ENCODE data around the gene SPPL3.

The SPPL3 gene

DNA sequence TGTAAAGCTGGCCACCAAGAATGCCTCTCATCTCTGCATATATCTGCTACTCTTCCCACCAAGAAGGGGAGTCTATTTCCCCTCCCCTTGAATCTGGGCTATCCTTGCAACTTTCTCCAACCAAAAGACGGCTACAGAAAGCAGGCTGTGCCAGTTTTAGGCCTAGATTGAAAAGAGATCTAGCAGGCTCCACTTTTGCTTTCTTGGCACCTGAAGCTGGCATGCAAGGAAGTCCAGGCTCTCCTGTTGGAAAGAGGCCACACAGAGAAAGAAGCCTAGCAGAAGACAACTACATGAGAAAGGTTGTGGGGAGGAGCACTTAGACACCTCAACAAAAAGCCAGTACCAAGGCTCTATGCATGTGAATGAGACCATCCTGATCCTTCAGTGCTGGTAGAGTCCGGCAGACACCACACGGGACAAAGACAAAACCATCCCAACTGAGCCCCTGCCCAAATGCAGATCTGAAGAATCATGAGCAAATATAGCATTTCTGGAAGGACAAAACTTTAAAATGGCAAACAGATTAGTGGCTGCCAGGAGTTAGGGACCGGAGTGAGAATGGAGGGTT lies 68.0 kb downstream of the SPPL3 start:
- no peak overlapping the region for H3K27ac ChIP-seq
- TF ChIP-seq, protein P1, sequence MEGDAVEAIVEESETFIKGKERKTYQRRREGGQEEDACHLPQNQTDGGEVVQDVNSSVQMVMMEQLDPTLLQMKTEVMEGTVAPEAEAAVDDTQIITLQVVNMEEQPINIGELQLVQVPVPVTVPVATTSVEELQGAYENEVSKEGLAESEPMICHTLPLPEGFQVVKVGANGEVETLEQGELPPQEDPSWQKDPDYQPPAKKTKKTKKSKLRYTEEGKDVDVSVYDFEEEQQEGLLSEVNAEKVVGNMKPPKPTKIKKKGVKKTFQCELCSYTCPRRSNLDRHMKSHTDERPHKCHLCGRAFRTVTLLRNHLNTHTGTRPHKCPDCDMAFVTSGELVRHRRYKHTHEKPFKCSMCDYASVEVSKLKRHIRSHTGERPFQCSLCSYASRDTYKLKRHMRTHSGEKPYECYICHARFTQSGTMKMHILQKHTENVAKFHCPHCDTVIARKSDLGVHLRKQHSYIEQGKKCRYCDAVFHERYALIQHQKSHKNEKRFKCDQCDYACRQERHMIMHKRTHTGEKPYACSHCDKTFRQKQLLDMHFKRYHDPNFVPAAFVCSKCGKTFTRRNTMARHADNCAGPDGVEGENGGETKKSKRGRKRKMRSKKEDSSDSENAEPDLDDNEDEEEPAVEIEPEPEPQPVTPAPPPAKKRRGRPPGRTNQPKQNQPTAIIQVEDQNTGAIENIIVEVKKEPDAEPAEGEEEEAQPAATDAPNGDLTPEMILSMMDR (IDR thresholded peaks at IDR 0.05) = no peak
- TF ChIP-seq ZFX (IDR thresholded peaks at IDR 0.05; ENCODE audit: borderline replicate concordance) = no peak

DNA sequence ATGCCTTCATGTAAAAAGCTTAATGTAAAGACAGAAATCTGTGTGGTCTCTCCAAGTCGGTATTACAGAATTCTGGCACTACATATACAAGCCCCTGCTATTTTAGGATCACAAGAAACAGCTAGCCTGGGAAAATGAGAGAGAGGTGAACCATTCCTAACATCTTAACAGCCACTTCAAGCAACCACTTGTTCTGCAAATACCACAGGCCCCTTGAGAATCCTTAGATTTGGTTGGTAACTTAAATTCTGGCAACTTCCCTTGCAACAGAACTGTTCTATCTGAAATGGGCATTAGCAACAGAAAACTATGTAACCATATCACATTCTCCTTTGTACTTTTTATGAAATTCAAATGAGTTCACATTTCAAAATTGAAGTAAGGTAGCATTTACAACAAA lies 68.5 kb downstream of the SPPL3 start:
- TF ChIP-seq, protein P1 (IDR thresholded peaks at IDR 0.05) = no peak
- no peak for TF ChIP-seq ZFX (IDR thresholded peaks at IDR 0.05; ENCODE audit: borderline replicate concordance)
- no peak overlapping the region for H3K27ac ChIP-seq

DNA sequence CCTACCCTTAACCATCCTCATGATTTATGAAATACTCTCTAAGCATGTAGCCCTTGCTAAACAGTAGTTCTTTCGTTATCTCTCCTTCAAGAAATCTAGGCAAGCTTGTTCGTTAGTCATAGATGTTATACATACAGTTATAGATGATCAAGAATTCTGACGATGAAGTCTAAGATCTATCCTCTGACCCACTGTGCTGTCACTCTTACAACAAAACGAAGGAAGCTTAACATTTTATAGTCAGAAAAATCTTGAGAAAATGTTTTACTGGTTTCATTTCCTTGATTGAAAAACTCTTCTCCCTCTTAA lies 68.9 kb downstream of the SPPL3 start:
- H3K27ac ChIP-seq = no peak overlapping the region
- TF ChIP-seq ZFX (IDR thresholded peaks at IDR 0.05; ENCODE audit: borderline replicate concordance) = no peak
- TF ChIP-seq, protein P1 (IDR thresholded peaks at IDR 0.05) = no peak

DNA sequence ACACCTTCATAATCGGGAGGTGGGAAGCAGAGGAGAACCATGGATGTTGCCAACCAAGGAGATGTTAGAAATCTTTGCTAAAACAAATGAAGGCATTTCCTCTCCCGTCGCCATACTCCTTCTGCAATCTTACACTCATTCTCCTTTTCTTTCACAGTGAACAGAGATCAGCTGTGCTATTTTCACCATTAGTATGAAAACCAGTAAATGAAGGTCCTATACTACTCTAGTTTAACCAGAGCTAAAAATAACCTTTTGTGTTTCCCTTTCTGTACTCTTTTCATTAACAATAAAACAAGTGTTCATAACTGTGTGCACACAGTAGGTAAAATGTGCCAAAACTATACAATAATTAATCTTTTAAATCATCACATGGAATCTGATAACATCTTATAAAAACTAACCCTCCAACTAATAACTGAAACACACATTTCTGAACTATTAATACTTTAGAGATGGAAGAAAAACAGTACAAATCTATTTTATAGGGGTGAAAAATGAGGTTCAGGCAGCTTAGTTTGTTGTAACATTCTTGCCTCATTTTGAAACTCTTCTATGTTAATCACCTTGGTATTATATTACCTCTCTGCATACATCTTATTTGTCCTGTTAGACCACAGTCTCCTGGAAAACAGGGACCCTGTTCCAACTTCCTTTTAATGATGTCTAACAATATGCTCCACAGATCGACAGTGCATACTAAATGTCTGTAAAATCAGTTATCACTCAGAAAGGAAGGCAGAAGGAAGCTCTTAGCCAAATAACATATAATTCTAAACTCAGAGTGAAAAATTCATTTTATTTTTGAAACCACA lies 69.5 kb downstream of the SPPL3 start:
- H3K27ac ChIP-seq = no peak overlapping the region
- no peak for TF ChIP-seq ZFX (IDR thresholded peaks at IDR 0.05; ENCODE audit: borderline replicate concordance)
- TF ChIP-seq, protein P1 (IDR thresholded peaks at IDR 0.05) = no peak

DNA sequence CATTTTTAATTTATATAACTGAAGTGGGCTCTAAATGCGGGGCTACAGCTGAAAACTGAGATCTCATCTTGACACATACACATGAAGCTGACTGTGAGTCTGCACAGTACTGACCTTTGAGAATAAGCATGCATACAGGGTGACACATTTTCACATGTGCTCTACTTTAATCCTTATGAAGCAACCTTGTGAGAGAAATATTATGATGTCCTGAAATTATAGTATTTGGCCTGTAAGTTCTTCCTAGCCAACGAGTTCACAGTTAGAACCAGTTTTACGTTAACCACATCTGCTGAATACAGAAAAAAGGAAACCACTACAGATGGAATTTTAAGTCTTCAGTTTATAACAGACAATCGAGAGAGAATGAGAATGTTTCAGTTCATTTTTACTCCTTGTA lies 70.3 kb downstream of the SPPL3 start:
- no peak overlapping the region for H3K27ac ChIP-seq
- TF ChIP-seq, protein P1 (IDR thresholded peaks at IDR 0.05) = no peak
- TF ChIP-seq ZFX (IDR thresholded peaks at IDR 0.05; ENCODE audit: borderline replicate concordance) = no peak

DNA sequence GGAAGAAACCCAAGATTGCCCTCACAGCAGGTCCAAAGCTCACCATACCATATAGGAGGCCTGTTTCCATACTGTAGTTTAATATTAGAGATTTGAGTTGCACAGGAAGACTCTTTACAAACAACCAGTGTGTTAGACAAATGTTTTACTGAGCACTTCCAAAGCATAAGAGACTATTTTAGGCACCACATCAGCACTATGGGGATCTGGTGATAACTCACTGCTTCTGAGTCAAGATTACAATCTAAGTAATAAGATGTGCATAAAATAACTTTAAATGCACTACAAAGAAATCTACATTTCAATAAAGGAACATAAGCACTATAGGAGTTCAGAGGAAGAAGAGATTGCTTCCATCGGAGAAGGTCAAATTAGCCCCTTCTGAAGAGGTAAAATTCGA lies 71.4 kb downstream of the SPPL3 start:
- TF ChIP-seq, protein P1 (IDR thresholded peaks at IDR 0.05) = no peak
- no peak for TF ChIP-seq ZFX (IDR thresholded peaks at IDR 0.05; ENCODE audit: borderline replicate concordance)
- no peak overlapping the region for H3K27ac ChIP-seq

DNA sequence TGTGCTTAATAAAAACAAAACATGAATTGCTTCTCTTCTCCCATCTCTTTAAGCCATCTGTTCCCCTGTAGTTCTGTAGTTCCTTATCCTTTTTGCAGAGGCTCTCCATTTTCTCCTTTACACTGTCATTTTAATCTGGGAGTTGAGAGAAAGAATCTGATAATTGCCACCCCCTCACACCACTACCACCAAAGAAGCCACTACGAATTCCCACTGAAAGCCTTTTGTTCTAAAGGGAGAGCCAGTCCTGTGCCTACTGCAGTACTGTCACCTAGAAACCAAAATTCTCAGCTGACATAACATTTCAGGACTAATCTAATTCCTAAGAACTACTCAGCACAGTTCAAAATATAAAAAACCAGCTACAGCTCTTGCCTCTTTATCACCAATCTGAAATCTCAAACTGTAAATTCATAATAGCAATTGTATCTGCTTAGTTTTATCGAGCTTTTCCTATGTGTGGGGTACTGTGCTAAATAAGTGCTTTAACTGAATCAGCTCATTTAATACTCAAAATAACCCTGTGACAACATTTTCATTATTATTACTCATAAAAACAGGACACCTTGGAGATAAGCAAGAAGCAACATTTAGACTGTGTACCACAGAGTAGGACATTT lies 72.4 kb downstream of the SPPL3 start:
- TF ChIP-seq, protein P1 (IDR thresholded peaks at IDR 0.05) = no peak
- no peak for TF ChIP-seq ZFX (IDR thresholded peaks at IDR 0.05; ENCODE audit: borderline replicate concordance)
- no peak overlapping the region for H3K27ac ChIP-seq

All from 22Rv1 (cell line).